Left lobe of liver (tissue), 2 donors: ENCODE data around the gene PPP6C. TPM values are rescaled to one million over a fixed set of nuclear protein-coding genes. Genes with fewer than 3 reads are reported as not detected.
"Not testable (repeated sequence)": the region's sequence is repeated elsewhere in the genome, so short reads cannot be mapped to it uniquely, and the experiment has no call there.

ENCODE experiments used
- ATAC-seq: fragments of 200-7000 bp; cut with Tn5 transposase; one replicate; pipeline ENCODE4 v1.9.1; 2020; ENCODE audit warnings: mild to moderate bottlenecking, moderate library complexity
- DNase-seq: peaks from one replicate; pipeline ENCODE4 v3.0.0-alpha.2; 2020; ENCODE audit warnings: low spot score
- total RNA-seq: library from RNA; stranded (reverse); gene quantifications from one replicate; pipeline ENCODE4 v1.2.1, GENCODE V29; 2021
- donor health status: DM: no; HTN: no; CAD: no; lungs with moderate emphysema.
- donor health status: DM: no; HTN: yes; CAD: no.

The PPP6C gene
- total RNA-seq, 1 donor from 2014 or later, result 17.0 TPM

GRCh38 chr9:125143377-125144090 lies 46.1 kb downstream of the PPP6C start, which contains the start of gene SCAI:
SCAI (minus strand) TSS chr9:125143528; CDS start chr9:125143437, 91 bp downstream.
- ATAC-seq, result peak; percentile 98

GRCh38 chr9:125142560-125143376 lies 46.8 kb downstream of the PPP6C start:
- ATAC-seq (no peak), DNase-seq (no peak)

More at GRCh38 chr9:125143377-125144090, 46.1 kb downstream of the PPP6C start, which contains the start of gene SCAI:
- DNase-seq, result peak; percentile 99

- DNase-seq, result no peak
- ATAC-seq, result no peak
These were observed 47.9 kb downstream of the PPP6C start for GRCh38 chr9:125141751-125142150.

- ATAC-seq (no peak), DNase-seq (no peak)
These were observed 48.4 kb downstream of the PPP6C start for GRCh38 chr9:125141251-125141650.

- ATAC-seq, result no peak
- no peak for DNase-seq
These were observed 49.0 kb downstream of the PPP6C start for GRCh38 chr9:125140576-125140975.

GRCh38 chr9:125137200-125137599 lies 52.4 kb downstream of the PPP6C start:
- DNase-seq (no peak), ATAC-seq (no peak)

- ATAC-seq (no peak), DNase-seq (no peak)
These were observed 54.6 kb downstream of the PPP6C start for GRCh38 chr9:125134976-125135375.

GRCh38 chr9:125133403-125134329 lies 55.9 kb downstream of the PPP6C start:
- no peak for DNase-seq
- ATAC-seq, result no peak

GRCh38 chr9:125131778-125132177 lies 57.8 kb downstream of the PPP6C start:
- DNase-seq (no peak), ATAC-seq (no peak)

- DNase-seq (no peak), ATAC-seq (peak; percentile 62)
These were observed 63.4 kb downstream of the PPP6C start for GRCh38 chr9:125126019-125126746.

GRCh38 chr9:125125523-125125922 lies 64.1 kb downstream of the PPP6C start:
- DNase-seq (no peak), ATAC-seq (no peak)

GRCh38 chr9:125121146-125121545 lies 68.5 kb downstream of the PPP6C start:
- ATAC-seq, result peak; percentile 88
- DNase-seq, result no peak

- ATAC-seq (no peak), DNase-seq (no peak)
These were observed 69.8 kb downstream of the PPP6C start for GRCh38 chr9:125119643-125120286.

GRCh38 chr9:125118696-125119095 lies 70.9 kb downstream of the PPP6C start:
- ATAC-seq, DNase-seq: not testable (repeated sequence)

GRCh38 chr9:125114503-125114902 lies 75.1 kb downstream of the PPP6C start:
- not testable (repeated sequence) for ATAC-seq, DNase-seq

- ATAC-seq (no peak), DNase-seq (no peak)
These were observed 79.1 kb downstream of the PPP6C start for GRCh38 chr9:125110464-125110863.

- not testable (repeated sequence) for ATAC-seq, DNase-seq
These were observed 81.1 kb downstream of the PPP6C start for GRCh38 chr9:125108541-125108940.

- no peak for DNase-seq
- ATAC-seq, result no peak
These were observed 83.2 kb downstream of the PPP6C start for GRCh38 chr9:125106285-125106893.

GRCh38 chr9:125103770-125104460 lies 85.7 kb downstream of the PPP6C start:
- DNase-seq (no peak), ATAC-seq (no peak)
